HepG2 (cell line): Measurements from ENCODE around the gene ASAP2. TPM values are rescaled to one million over a fixed set of nuclear protein-coding genes. Genes with fewer than 3 reads are reported as not detected.

Source experiments
- BCL6 ChIP-seq: IDR thresholded peaks from 2 replicates; pipeline ENCODE4 v1.6.1; 2016; ENCODE audit warnings: missing genetic modification reagents, missing compliant biosample characterization
- E2F5 ChIP-seq: sonication (generic); formaldehyde crosslinking; conservative IDR thresholded peaks from 2 replicates; pipeline ENCODE4 v1.4.0; 2020; ENCODE audit warnings: missing genetic modification reagents
- EZH2 ChIP-seq: conservative IDR thresholded peaks from 2 replicates; pipeline ENCODE4 v1.6.1; 2012; ENCODE audit warnings: mild to moderate bottlenecking, low read depth, low read length, moderate library complexity
- FOXK2 ChIP-seq: fragments of 450-650 bp; IDR thresholded peaks from 2 replicates; pipeline ENCODE4 v1.6.1; 2016
- MED13 ChIP-seq: sonication (generic); formaldehyde crosslinking; IDR thresholded peaks from 2 replicates; pipeline ENCODE4 v1.5.0; 2020; ENCODE audit warnings: missing genetic modification reagents
- NFE2L2 ChIP-seq: fragments of 150-350 bp; IDR thresholded peaks from 2 replicates; pipeline ENCODE4 v1.6.1; 2014; ENCODE audit warnings: low read length
- POGZ ChIP-seq: sonication (generic); formaldehyde crosslinking; IDR thresholded peaks from 2 replicates; pipeline ENCODE4 v1.4.0; 2020; ENCODE audit warnings: mild to moderate bottlenecking, missing genetic modification reagents
- SMAD3 ChIP-seq: sonication (generic); formaldehyde crosslinking; IDR thresholded peaks from 2 replicates; pipeline ENCODE4 v1.4.0; 2020; ENCODE audit warnings: missing genetic modification reagents
- SPEN ChIP-seq: sonication (generic); formaldehyde crosslinking; IDR thresholded peaks from 2 replicates; pipeline ENCODE4 v1.5.1; 2020; ENCODE audit warnings: low read depth, mild to moderate bottlenecking, missing genetic modification reagents
- TEAD2 ChIP-seq: sonication (generic); formaldehyde crosslinking; IDR thresholded peaks from 2 replicates; pipeline ENCODE4 v1.9.0; 2021; ENCODE audit warnings: missing genetic modification reagents
- ZBTB14 ChIP-seq: sonication (generic); formaldehyde crosslinking; IDR thresholded peaks from 2 replicates; pipeline ENCODE4 v1.4.0; 2020; ENCODE audit warnings: missing genetic modification reagents
- ZBTB40 ChIP-seq, 2 experiments: fragments of 450-650 bp in 1 of 2; sonication (generic) in 1 of 2; formaldehyde crosslinking in 1 of 2; IDR thresholded peaks; 2 replicates each; pipeline versions ENCODE4 v1.6.1 to v1.8.0; 2016 to 2022; ENCODE audit warnings: antibody characterized with exemption in 1 of 2, mild to moderate bottlenecking in 1 of 2, missing genetic modification reagents in 1 of 2
- ZNF20 ChIP-seq: sonication (generic); formaldehyde crosslinking; IDR thresholded peaks from 2 replicates; pipeline ENCODE4 v1.4.0; 2020; ENCODE audit warnings: mild to moderate bottlenecking, moderate library complexity, missing genetic modification reagents
- ZNF773 ChIP-seq: sonication (generic); formaldehyde crosslinking; IDR thresholded peaks from 2 replicates; pipeline ENCODE4 v1.4.0; 2020; ENCODE audit warnings: missing genetic modification reagents, borderline replicate concordance
- ZNF800 ChIP-seq: sonication (generic); formaldehyde crosslinking; IDR thresholded peaks from 2 replicates; pipeline ENCODE4 v1.4.0; 2020; ENCODE audit warnings: missing genetic modification reagents
- polyA plus RNA-seq, 8 experiments: library from polyadenylated mRNA; depleted of rRNA in 3 of 8; stranded (reverse) in 7 of 8; unstranded in 1 of 8; fragments of >200 nt; fragmentation: Illumina TruSeq in 4 of 8; extraction: Trizol in 4 of 8; gene quantifications; 2 replicates each; pipeline versions ENCODE4 v1.2.1 to v1.2.3, GENCODE V29; 2011 to 2016; ENCODE audit warnings: low read depth in 4 of 8, missing spikeins in 1 of 8, mixed read lengths in 1 of 8; ENCODE audit not compliant: insufficient read depth in 1 of 8
- total RNA-seq, 5 experiments: library from RNA; depleted of rRNA; stranded (reverse); fragments of >200 nt; fragmentation: Illumina TruSeq; extraction: Trizol; gene quantifications; 2 replicates each; pipeline ENCODE4 v1.2.3, GENCODE V29; 2016; ENCODE audit warnings: low read depth in 1 of 5

The ASAP2 gene
- total and polyA plus RNA-seq, 2 of the 13 experiments (the other 11 are each of a cell fraction or from before 2014, with no cell fraction given): 7.3 to 22.3 TPM

GRCh38 chr2:9317559-9317958 lies 110.9 kb downstream of the ASAP2 start (continued):
- TF ChIP-seq ZBTB40 (IDR thresholded peaks at IDR 0.05) (0 out of 2 replicates have a peak, but pooled peaks have one; percentile 17), ZBTB40 (CRISPR knock-in tag; IDR thresholded peaks at IDR 0.05) (no peak), BCL6 (CRISPR knock-in tag) (no peak), MED13 (CRISPR knock-in tag) (no peak), ZNF20 (CRISPR knock-in tag) (no peak), TEAD2 (CRISPR knock-in tag) (no peak), SPEN (no peak), E2F5 (no peak), ZBTB14 (no peak), NFE2L2 (no peak), POGZ (CRISPR knock-in tag) (no peak), SMAD3 (CRISPR knock-in tag) (no peak), ZNF800 (CRISPR knock-in tag) (no peak), FOXK2 (0 out of 2 replicates have a peak, but pooled peaks have one; percentile 25), ZNF773 (CRISPR knock-in tag) (no peak), EZH2 (no peak)
